HepG2 (cell line): ENCODE results near the gene OR2AP1. TPM values are rescaled to one million over a fixed set of nuclear protein-coding genes. Genes with fewer than 3 reads are reported as not detected.

Experiments
- ATAC-seq: fragments of 200-7000 bp; cut with Tn5 transposase; 3 replicates; pipeline ENCODE4 v1.9.1; 2020; ENCODE audit warnings: mild to moderate bottlenecking, moderate library complexity
- BruUV-seq: library from RNA; stranded (reverse); fragments of 400-500 nt; replicated peaks from 2 replicates; lab custom pipeline; 2021; lab: Mats Ljungman, UMichigan
- CTCF ChIA-PET: fragments of 300-600 bp; formaldehyde crosslinking; extraction: SDS; loops from one replicate; lab custom pipeline; 2021; ENCODE audit warnings: low total read pairs, inconsistent platforms, low intra/inter-chr PET ratio; lab: Yijun Ruan, JAX
- POLR2A ChIA-PET: fragments of 350-600 bp; sonication (Branson Sonifier 250); formaldehyde crosslinking; loops from one replicate; lab custom pipeline; 2020; ENCODE audit warnings: antibody characterized with exemption, inconsistent platforms; lab: Yijun Ruan, JAX
- DNase-seq: peaks from one replicate; pipeline ENCODE4 v3.0.0-alpha.2; 2015; ENCODE audit warnings: low spot score
- FAIRE-seq: peaks from 3 replicates; lab custom pipeline; 2011; peaks lifted over from hg19 to GRCh38; lab: Jason Lieb, UNC
- H2AFZ ChIP-seq: one replicate; pipeline ENCODE4 v1.6.1; 2011; ENCODE audit warnings: low read length, inconsistent platforms
- H3K27ac ChIP-seq: fragments of 300-600 bp; 3 replicates; pipeline ENCODE4 v1.8.0; 2011; ENCODE audit warnings: mixed run types, mild to moderate bottlenecking, mixed read lengths, low read length, inconsistent platforms; ENCODE audit not compliant: insufficient read depth; ENCODE audit errors: extremely low read length
- H3K27me3 ChIP-seq, 2 experiments: fragments of 200-600 bp in 1 of 2; 2 replicates in 1 of 2; 3 replicates in 1 of 2; pipeline versions ENCODE4 v1.6.0 to v1.8.0; 2011; ENCODE audit warnings: low read length in 2 of 2, mild to moderate bottlenecking in 2 of 2, moderate library complexity in 2 of 2, inconsistent platforms in 1 of 2; ENCODE audit not compliant: insufficient read depth in 2 of 2, control insufficient read depth in 1 of 2
- H3K36me3 ChIP-seq, 2 experiments: fragments of 200-600 bp in 1 of 2; replicated peaks in 1 of 2; 2 replicates in 1 of 2; 3 replicates in 1 of 2; pipeline versions ENCODE4 v1.5.1 to v1.8.0; 2011; ENCODE audit warnings: low read length in 2 of 2, inconsistent platforms in 1 of 2; ENCODE audit not compliant: insufficient read depth in 2 of 2, control insufficient read depth in 1 of 2
- H3K4me1 ChIP-seq: 2 replicates; pipeline ENCODE4 v1.5.1; 2012; ENCODE audit warnings: low read length, inconsistent platforms; ENCODE audit not compliant: insufficient read depth
- H3K4me2 ChIP-seq: 2 replicates; pipeline ENCODE4 v1.6.0; 2011; ENCODE audit warnings: low read depth, low read length, inconsistent platforms
- H3K4me3 ChIP-seq, 3 experiments: fragments of 200-600 bp in 1 of 3; sonication (generic), shearing (Covaris generic) in 1 of 3; replicated peaks in 1 of 3; 2 replicates each; pipeline ENCODE4 v1.5.1; 2011 to 2016; ENCODE audit warnings: low read length in 3 of 3, inconsistent platforms in 2 of 3, low read depth in 2 of 3, mild to moderate bottlenecking in 2 of 3, control low read depth in 1 of 3, mixed read lengths in 1 of 3; ENCODE audit not compliant: insufficient read depth in 1 of 3
- H3K79me2 ChIP-seq: one replicate; pipeline ENCODE4 v1.6.1; 2011; ENCODE audit warnings: low read length, inconsistent platforms; ENCODE audit not compliant: insufficient read depth
- H3K9ac ChIP-seq: 2 replicates; pipeline ENCODE4 v1.6.0; 2011; ENCODE audit warnings: mild to moderate bottlenecking, low read depth, low read length, inconsistent platforms; ENCODE audit not compliant: insufficient read depth
- H3K9me3 ChIP-seq: 2 replicates; pipeline ENCODE4 v1.5.1; 2012; ENCODE audit warnings: mild to moderate bottlenecking, low read length
- H4K20me1 ChIP-seq: 2 replicates; pipeline ENCODE4 v1.6.0; 2011; ENCODE audit warnings: inconsistent platforms, mild to moderate bottlenecking, low read length, moderate library complexity; ENCODE audit not compliant: insufficient read depth
- ATF1 ChIP-seq: IDR thresholded peaks from 2 replicates; pipeline ENCODE4 v1.6.1; 2016; ENCODE audit warnings: mild to moderate bottlenecking, control low read depth
- CENPBD1 ChIP-seq: sonication (generic); formaldehyde crosslinking; IDR thresholded peaks from 2 replicates; pipeline ENCODE4 v1.8.0; 2022; ENCODE audit warnings: missing genetic modification reagents, low read depth, mild to moderate bottlenecking, borderline replicate concordance
- ELF1 ChIP-seq: sonication (generic); formaldehyde crosslinking; IDR thresholded peaks from 2 replicates; pipeline ENCODE4 v1.4.0; 2020; ENCODE audit warnings: missing genetic modification reagents
- ERF ChIP-seq: IDR thresholded peaks from 2 replicates; pipeline ENCODE4 v1.6.1; 2018; ENCODE audit warnings: missing biosample characterization, missing genetic modification reagents
- FUBP1 ChIP-seq: sonication (generic); formaldehyde crosslinking; IDR thresholded peaks from 2 replicates; pipeline ENCODE4 v1.5.1; 2020; ENCODE audit warnings: missing genetic modification reagents, mild to moderate bottlenecking, borderline replicate concordance
- HES4 ChIP-seq: sonication (generic); formaldehyde crosslinking; IDR thresholded peaks from 2 replicates; pipeline ENCODE4 v1.9.0; 2021; ENCODE audit warnings: mild to moderate bottlenecking, missing genetic modification reagents, borderline replicate concordance
- MAFF ChIP-seq: IDR thresholded peaks from 2 replicates; pipeline ENCODE4 v1.6.1; 2011; ENCODE audit warnings: low read depth, low read length, improper control_type of control experiment
- PHB2 ChIP-seq: fragments of 450-650 bp; IDR thresholded peaks from 2 replicates; pipeline ENCODE4 v1.6.1; 2018; ENCODE audit not compliant: partially characterized antibody
- RXRB ChIP-seq: IDR thresholded peaks from 2 replicates; pipeline ENCODE4 v1.6.1; 2016; ENCODE audit warnings: borderline replicate concordance, missing genetic modification reagents, missing compliant biosample characterization
- USF2 ChIP-seq, 2 experiments: sonication (generic) in 1 of 2; formaldehyde crosslinking in 1 of 2; IDR thresholded peaks; 2 replicates each; pipeline versions ENCODE4 v1.5.1 to v1.6.1; 2011 to 2020; ENCODE audit warnings: borderline replicate concordance in 1 of 2, low read depth in 1 of 2, low read length in 1 of 2, mild to moderate bottlenecking in 1 of 2, missing genetic modification reagents in 1 of 2, moderate library complexity in 1 of 2
- XRCC5 ChIP-seq: fragments of 200-400 bp; formaldehyde crosslinking; optimal IDR thresholded peaks from 2 replicates; pipeline ENCODE3; 2017; ENCODE audit warnings: mild to moderate bottlenecking, low read length
- ZNF264 ChIP-seq: sonication (generic); formaldehyde crosslinking; IDR thresholded peaks from 2 replicates; pipeline ENCODE4 v1.4.0; 2020; ENCODE audit warnings: missing genetic modification reagents
- ZNF331 ChIP-seq: sonication (generic); formaldehyde crosslinking; IDR thresholded peaks from 2 replicates; pipeline ENCODE4 v1.4.0; 2020; ENCODE audit warnings: missing genetic modification reagents
- ZNF503 ChIP-seq: sonication (generic); formaldehyde crosslinking; IDR thresholded peaks from 2 replicates; pipeline ENCODE4 v1.4.0; 2020; ENCODE audit warnings: missing genetic modification reagents
- ZNF597 ChIP-seq: sonication (generic); formaldehyde crosslinking; IDR thresholded peaks from 2 replicates; pipeline ENCODE4 v1.5.0; 2020; ENCODE audit warnings: missing genetic modification reagents
- WGBS: methylation state at CpG from one replicate; pipeline ENCODE4 v1.1.6; 2017; ENCODE audit warnings: low lambda C conversion rate; 5-methylcytosine and 5-hydroxymethylcytosine counted together
- in situ Hi-C: cut with HindIII; loops from 2 replicates; pipeline ENCODE4 v1.10.0; 2017; ENCODE audit warnings: low pct_unique_long_range_greater_than_20kb; ENCODE audit not compliant: extremely low pct_ligation_motif_present
- intact Hi-C: fragments of 100-400 bp; cut with micrococcal nuclease; formaldehyde crosslinking; loops from one replicate; pipeline ENCODE4 v1.10.0; 2022; ENCODE audit not compliant: unreplicated experiment
- polyA plus RNA-seq, 8 experiments: library from polyadenylated mRNA; depleted of rRNA in 3 of 8; stranded (reverse) in 7 of 8; unstranded in 1 of 8; fragments of >200 nt; fragmentation: Illumina TruSeq in 4 of 8; extraction: Trizol in 4 of 8; gene quantifications; 2 replicates each; pipeline versions ENCODE4 v1.2.1 to v1.2.3, GENCODE V29; 2011 to 2016; ENCODE audit warnings: low read depth in 4 of 8, missing spikeins in 1 of 8, mixed read lengths in 1 of 8; ENCODE audit not compliant: insufficient read depth in 1 of 8
- total RNA-seq, 5 experiments: library from RNA; depleted of rRNA; stranded (reverse); fragments of >200 nt; fragmentation: Illumina TruSeq; extraction: Trizol; gene quantifications; 2 replicates each; pipeline ENCODE4 v1.2.3, GENCODE V29; 2016; ENCODE audit warnings: low read depth in 1 of 5

The OR2AP1 gene
- total and polyA plus RNA-seq, 2 of the 13 experiments (the other 11 are each of a cell fraction or from before 2014, with no cell fraction given), result not detected

- Histone ChIP-seq H3K79me2 (no peaks in the 10 kb centered on the region), H3K9me3 (peaks cover 26% of the 10 kb centered on the region; the same call in 1 of the 2 replicates), H3K9ac (no peak overlapping the region), H3K27ac (no peak overlapping the region), H3K4me1 (no peaks in the 10 kb centered on the region), H4K20me1 (no peaks in the 10 kb centered on the region), H3K36me3 (no peaks in the 10 kb centered on the region), H3K27me3 (no peaks in the 10 kb centered on the region), H3K4me2 (no peak overlapping the region), H3K4me3 (no peak overlapping the region), H2AFZ (no peak overlapping the region)
- WGBS, result 6% methylated on average over 6 of the region's 6 CpGs
- DNase-seq (peak; percentile 92), FAIRE-seq (peak; percentile 89), ATAC-seq (peak; percentile 97)
- no TSS peak for BruUV-seq
- CTCF ChIA-PET, result interaction anchor here (0.6 to 2.8 kb wide), 3 partner anchors 171 to 430 kb away, joined by 3 to 89 read pairs (median 28); no protein-coding TSS in a partner anchor
- in situ Hi-C loops (loop anchor here (5.0 to 10.0 kb wide), 2 partner anchors 172 to 425 kb away; no protein-coding TSS in a partner anchor), intact Hi-C loops (loop anchor here (1.0 kb wide), 2 partner anchors 173 to 430 kb away; no protein-coding TSS in a partner anchor)
- POLR2A ChIA-PET, result no interaction called here
- TF ChIP-seq MAFF (0 out of 2 replicates have a peak, but pooled peaks have one; percentile 28), USF2 (IDR thresholded peaks at IDR 0.05; ENCODE audit: low read depth, low read length) (peak; percentile 60; the same call in 1 of the 2 replicates), USF2 (CRISPR knock-in tag; IDR thresholded peaks at IDR 0.05; ENCODE audit: borderline replicate concordance) (peak; percentile 62; the same call in 1 of the 2 replicates), ZNF597 (CRISPR knock-in tag) (no peak), PHB2 (no peak), RXRB (CRISPR knock-in tag) (peak; percentile 53; the same call in 1 of the 2 replicates), ZNF264 (no peak), FUBP1 (CRISPR knock-in tag) (no peak), ERF (CRISPR knock-in tag) (0 out of 2 replicates have a peak, but pooled peaks have one; percentile 24), CENPBD1 (no peak), HES4 (CRISPR knock-in tag) (no peak), XRCC5 (no peak), ATF1 (CRISPR knock-in tag) (peak; percentile 49; the same call in 1 of the 2 replicates), ZNF503 (CRISPR knock-in tag) (no peak), ZNF331 (CRISPR knock-in tag) (0 out of 2 replicates have a peak, but pooled peaks have one; percentile 25), ELF1 (no peak)
Measured at GRCh38 chr12:55619354-55620138, 47.3 kb downstream of the OR2AP1 start.
